ENCODE results near the gene SLC6A9. TPM values are rescaled to one million over a fixed set of nuclear protein-coding genes. Genes with fewer than 3 reads are reported as not detected.

The SLC6A9 gene
- total RNA-seq, 4 donors from 2014 or later = 0.31 to 7.4 (median 4.0) TPM

DNA sequence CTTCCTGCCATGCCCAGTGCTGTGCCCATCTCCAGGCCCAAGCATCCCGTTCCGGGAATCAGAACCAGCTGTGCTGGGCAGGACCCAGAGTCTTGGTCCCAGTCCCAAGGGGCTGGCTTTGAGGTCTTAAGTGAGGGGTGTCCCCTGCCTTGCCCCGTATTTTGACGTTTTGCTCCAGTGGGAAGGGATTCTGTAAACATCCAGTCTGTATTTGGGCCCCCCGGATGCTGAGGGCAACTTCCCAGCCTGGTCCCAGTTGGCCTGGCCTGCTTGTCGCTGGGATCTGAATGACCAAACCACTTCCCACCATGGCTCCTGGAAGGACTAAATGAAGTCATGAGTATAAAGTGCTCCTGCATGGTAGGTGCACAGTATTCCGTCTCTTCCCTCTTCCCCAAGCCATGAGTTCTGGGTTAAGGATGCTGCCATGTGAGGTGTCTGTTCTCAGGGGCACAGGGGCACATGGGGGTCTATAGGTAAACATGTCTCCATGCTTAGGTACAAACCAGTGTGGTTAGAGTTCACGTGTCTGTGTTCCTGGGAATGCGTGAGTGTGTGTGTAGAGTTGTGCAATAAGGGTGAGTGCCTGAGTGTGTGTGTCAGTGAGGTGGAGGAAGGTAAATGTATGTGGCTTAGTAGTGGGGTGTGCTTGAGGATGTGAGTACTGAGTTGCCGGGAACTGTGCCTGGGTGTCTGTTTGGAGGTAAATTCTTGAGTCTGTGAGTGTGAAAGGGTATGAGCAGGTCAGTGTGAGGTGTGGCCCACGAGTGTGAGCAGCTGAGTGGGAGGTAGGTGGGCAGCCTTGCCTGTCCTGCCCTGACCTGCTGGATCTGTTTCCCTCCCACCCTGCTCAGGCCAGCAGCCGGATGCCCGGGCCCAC is 50.8 kb downstream of the SLC6A9 start:
- no peak for ATAC-seq (ENCODE audit: low FRiP score)
- TF ChIP-seq, protein P1, sequence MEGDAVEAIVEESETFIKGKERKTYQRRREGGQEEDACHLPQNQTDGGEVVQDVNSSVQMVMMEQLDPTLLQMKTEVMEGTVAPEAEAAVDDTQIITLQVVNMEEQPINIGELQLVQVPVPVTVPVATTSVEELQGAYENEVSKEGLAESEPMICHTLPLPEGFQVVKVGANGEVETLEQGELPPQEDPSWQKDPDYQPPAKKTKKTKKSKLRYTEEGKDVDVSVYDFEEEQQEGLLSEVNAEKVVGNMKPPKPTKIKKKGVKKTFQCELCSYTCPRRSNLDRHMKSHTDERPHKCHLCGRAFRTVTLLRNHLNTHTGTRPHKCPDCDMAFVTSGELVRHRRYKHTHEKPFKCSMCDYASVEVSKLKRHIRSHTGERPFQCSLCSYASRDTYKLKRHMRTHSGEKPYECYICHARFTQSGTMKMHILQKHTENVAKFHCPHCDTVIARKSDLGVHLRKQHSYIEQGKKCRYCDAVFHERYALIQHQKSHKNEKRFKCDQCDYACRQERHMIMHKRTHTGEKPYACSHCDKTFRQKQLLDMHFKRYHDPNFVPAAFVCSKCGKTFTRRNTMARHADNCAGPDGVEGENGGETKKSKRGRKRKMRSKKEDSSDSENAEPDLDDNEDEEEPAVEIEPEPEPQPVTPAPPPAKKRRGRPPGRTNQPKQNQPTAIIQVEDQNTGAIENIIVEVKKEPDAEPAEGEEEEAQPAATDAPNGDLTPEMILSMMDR (IDR thresholded peaks at IDR 0.05) = no peak
- DNase-seq (ENCODE audit: low spot score) = no peak

DNA sequence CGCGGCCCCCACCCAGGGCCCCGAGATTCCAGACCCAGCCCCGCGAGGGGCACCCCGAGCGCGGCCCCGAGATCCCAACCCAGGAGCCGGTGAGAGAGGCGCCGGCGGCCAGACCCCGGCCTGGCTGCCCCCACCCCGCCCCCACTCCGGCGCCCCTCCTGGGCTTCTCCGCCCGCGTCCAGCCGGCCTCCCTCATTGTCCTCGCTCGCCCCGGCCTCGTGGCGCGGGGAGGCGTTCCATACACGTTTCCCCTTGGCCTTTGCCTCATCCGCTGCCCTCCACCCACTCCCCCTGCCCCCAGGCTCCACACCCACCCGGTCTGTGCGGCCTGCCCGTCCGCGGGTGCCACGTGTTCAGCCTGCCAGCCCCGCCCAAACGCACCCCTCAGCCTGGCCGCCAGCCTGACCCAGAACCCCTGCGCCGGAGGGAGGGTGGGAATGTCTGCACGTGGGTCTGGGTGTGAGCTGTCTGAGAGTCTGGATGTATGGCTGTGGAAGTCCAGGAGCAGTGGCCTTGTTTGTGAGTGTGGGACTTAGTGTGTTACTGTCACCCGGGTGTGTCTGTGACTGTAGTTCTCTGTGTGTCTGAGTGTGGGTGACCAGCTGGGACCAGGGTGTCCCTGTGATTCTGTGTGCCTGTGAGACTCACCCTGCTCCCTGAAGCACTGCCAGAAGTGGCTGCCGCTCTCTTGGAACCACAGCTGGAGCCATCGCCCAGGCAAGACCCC is 51.6 kb downstream of the SLC6A9 start:
- ATAC-seq (ENCODE audit: low FRiP score) = peak; percentile 61
- no peak for DNase-seq (ENCODE audit: low spot score)
- TF ChIP-seq, protein P1 (IDR thresholded peaks at IDR 0.05) = no peak

GRCh38 chr1:43979261-43979527 is 52.1 kb downstream of the SLC6A9 start:
- no peak for DNase-seq (ENCODE audit: low spot score)
- TF ChIP-seq, protein P1 (IDR thresholded peaks at IDR 0.05) = no peak
- ATAC-seq (ENCODE audit: low FRiP score) = no peak

DNA sequence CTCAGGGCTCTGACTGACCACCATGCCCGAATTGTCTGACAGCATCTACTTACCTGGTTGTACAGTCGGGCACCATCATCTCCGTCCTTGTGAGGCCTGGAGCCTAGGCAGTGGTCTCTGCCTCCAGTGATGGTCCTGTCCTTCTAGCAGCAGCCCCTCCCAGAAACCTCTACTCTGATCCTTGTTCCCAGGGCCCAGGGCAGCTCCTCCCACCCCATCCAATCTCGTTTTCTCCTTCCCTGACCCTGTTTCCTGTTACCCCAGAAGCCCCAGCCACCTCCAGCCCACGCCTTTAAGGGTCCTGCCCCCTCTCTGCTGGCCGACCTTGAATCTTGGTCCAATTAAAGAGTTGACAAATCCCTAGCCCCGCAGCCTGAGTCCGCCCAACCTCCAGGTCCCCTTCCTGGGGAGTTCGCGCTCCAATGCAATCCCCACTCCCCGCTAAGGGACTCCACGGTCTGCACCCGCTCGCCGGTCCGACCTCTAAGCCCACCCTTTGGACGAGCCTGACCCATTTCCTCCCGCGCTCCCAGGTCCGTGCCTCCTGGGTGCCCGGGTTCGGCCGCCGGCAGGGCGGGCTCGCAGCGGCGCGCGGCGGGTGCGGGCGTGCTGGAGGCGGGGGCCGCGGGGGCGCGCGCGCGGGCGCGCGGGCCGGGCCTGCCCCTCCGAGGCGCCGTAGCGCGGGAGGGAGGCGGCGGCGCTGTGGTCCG is 52.6 kb downstream of the SLC6A9 start, which contains the start of gene B4GALT2:
Gene B4GALT2, plus strand, starts transcription at position 660 of the 710 bp plus-strand sequence. CDS start 1,951 bp downstream, outside the sequence.
- ATAC-seq (ENCODE audit: low FRiP score) (peak; percentile 19), DNase-seq (ENCODE audit: low spot score) (no peak)
- TF ChIP-seq, protein P1 (IDR thresholded peaks at IDR 0.05) = no peak

- TF ChIP-seq, protein P1 (IDR thresholded peaks at IDR 0.05) = no peak
- no peak for DNase-seq (ENCODE audit: low spot score)
- ATAC-seq (ENCODE audit: low FRiP score) = no peak
These were observed 53.1 kb downstream of the SLC6A9 start for GRCh38 chr1:43978264-43978550.

GRCh38 chr1:43977376-43978263 is 53.6 kb downstream of the SLC6A9 start:
- TF ChIP-seq, protein P1 (IDR thresholded peaks at IDR 0.05) = no peak
- DNase-seq (ENCODE audit: low spot score) (no peak), ATAC-seq (ENCODE audit: low FRiP score) (no peak)
